HG03520 (cell line): ENCODE data around the gene DAND5.
"Not testable (repeated sequence)": the region's sequence is repeated elsewhere in the genome, so short reads cannot be mapped to it uniquely, and the experiment has no call there.

Source experiments
- ATAC-seq: cut with Tn5 transposase; IDR thresholded peaks from one replicate; pipeline ENCODE4 v1.9.1; 2021; ENCODE audit warnings: mild to moderate bottlenecking, moderate library complexity; ENCODE audit not compliant: unreplicated experiment

Gene DAND5

DNA sequence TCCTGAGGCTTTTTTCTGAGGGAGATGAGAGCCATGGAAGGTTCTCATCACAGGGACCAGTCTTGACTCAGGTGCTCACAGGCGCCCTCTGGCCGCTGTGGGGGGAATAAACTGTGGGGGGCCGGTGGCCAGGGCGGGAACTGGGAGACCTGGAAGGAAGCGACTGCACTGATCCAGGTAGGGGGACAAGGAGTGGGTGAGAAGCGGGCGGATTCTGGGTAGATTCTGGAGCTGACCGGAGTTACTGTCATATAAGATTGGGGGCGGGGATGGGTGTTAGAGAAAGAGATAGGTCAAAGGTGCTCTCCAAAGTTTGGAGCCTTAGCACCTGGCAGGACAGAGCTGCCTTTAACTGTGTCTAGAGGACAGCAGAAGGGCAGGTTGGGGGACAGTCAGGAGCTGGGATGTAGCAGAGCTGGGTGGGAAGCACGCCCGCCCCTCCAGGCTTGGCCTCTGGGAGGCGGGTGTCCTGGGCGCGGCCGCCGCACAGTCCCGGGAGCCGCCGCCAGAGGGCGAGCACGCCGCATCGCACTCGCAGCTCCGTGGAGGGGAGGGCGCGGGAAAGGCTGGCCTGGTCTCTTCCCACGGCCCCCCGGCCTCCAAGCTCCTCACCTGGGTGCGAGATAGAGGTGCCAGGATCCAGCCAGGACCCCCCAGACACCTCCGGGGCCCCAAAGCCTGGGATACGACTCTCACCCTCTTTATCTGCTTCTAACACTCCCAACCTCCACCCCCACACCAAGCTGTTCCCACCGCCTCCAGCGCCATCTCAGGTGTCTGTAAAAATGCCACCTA is 4.2 kb upstream of the DAND5 start:
- no peak for ATAC-seq

DNA sequence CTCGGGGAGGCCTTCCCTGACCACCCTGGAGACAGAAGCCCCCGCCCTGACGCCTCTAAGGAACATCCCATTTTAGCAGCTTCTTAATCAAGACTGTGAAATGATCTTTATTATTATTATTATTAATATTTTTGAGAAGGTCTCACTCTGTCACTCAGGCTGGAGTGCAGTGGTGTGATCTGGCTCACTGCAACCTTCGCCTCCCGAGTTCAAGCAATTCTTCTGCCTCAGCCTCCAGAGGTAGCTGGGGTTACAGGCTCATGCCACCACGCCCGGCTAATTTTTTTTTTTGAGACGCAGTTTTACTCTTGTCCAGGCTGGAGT is 3.6 kb upstream of the DAND5 start:
- no peak for ATAC-seq

DNA sequence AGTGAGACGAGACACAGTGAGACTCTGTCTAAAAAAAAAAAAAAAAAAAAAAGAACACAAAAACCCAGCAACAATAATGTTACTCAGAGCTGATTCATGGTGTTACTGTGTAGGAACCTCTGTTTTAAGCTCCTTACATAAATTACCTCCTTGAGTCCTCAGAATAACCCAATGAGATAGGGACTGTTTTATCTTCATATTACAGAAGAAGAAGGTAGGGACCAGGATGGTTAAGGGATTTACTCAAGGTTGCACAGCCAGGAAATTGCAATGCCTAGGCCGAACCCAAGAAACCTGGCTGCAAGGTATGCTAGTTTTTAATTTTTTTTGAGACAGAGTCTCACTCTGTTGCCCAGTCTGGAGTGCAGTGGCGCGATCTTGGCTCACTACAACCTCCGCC is 1.5 kb upstream of the DAND5 start:
- no peak for ATAC-seq

DNA sequence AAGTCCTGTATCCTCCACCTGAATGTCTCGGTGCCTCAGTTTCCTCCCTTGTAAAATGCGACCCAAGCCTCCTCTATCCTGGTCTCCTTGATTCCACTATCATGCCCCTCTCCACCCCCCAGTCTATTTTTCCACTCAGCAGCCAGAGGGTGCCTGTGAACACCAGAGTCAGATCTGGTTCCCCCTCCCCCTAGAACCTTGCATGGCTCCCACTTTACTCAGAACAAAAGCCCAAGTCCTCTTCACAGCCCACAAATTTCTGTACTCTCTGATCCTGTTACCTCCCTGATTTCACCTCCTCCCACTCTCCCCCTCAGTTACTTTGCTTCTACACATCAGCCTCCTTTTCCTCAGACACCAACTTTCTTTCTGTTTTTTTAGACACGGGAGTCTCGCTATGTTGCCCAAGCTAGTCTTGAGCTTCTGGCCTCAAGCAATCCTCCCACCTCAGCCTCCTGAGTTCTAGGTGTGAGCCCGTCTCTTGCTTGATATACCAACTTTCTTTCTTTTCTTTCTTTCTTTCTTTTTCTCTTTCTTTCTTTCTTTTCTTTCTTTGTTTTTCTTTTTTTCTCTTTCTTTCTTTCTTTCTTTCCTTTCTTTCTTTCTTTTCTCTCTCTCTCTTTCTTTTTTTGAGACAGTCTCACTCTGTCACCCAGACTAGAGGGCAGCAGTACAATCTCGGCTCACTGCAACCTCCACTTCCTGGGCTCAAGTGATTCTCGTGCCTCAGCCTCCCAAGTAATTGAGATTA is 869 bp downstream of the DAND5 start:
- ATAC-seq = no peak

DNA sequence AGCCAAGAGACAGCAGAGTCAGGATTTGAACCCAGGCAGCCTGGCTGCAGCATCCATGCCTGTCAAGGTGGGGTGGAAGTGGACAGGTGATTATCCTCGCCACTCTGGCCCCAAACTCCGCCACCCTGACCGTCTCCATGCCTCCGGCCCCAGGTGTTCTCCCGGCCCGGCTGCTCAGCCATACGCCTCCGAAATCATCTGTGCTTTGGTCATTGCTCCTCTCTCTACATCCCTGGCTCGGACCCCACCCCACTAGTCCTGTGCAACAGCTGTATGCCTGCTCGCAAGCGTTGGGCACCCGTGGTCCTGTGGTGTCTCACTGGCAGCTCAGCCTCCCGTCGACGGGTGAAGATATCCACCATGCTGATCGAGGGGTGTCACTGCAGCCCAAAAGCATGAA is 3.9 kb downstream of the DAND5 start:
- ATAC-seq = no peak

DNA sequence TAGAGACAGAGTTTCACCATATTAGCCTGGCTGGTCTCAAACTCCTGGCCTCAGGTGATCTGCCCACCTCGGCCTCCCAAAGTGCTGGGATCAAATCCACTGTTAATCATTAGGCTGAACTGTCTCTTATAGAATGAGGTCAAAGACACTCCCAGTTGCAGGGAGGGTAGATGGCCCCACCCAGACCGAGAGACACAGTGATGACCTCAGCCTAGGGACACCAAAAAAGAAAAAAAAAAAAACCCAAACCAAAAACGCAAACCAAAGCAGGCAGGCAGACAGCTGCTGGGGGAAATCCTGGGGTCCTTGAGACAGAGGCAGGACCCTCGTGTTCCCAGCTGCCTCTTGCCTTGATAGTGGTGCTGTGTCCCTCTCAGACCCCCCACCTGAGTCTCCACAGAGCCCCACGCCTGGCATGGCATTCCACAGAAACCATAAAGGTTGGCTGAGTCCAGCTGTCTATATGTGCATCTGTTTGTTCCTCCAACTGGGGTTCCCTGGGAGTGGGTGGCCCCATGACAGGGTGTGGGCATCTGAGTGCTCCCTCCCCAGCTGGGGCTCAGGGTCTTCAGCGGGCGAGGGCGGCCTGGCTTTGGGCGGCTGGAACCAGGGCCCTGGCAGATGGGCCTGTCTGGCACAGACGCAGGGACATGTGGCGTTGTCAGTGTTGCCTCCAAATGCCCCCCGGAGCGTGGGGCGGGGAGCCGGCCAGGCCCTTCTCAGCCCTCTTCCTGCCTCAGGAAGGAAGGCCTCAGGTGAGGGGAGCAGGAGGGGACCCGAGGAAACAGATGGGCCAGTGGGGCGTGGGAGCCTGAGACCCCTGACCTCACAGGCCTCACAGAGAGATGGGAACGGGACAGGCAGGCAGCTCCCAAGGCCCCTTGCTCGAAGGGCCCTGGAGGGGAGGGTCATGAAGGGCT is 5.2 kb downstream of the DAND5 start:
- no peak for ATAC-seq

DNA sequence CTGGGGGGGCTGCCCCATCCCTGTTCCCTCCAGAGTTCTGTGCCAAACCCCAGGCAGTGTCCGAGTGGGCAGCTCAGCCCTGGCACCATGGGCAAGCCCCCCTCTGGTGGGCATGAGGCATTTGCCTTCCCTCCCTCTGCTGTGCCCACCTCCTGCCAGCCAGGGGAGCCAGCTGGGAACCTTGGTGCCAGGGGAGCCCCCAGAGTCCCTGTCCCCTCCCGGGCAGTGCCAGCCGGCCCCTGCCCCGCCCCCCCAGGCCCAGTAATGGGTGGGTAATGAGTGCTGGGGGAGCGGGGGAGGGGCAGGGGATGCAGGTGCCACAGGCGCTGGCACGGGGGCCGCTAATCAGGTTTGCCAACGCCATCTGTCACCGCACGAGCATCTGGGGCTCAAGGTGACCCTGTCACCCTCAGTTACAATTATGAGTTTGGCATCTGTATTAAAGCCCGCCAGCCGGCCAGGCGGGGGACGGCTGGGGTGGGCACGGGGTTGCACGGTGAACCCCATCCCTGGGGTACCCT is 5.9 kb downstream of the DAND5 start:
- ATAC-seq = no peak

DNA sequence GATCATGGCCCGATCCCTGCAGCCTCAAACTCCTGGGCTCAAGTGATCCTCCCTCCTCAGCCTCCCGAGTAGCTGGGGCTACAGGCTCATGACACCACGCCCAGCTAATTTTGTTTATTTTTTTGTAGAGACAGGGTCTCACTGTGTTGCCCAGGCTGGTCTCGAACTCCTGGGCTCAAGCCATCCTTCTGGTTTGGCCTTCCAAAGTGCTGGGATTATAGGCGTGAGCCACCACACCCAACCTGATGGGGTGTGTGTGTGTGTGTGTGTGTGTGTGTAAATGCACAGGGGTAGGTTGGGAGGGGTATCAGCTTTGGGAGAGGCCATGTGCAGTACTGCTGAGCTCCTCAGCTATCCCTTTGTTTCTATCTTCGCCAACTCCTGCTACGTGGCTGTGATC is 6.7 kb downstream of the DAND5 start:
- not testable (repeated sequence) for ATAC-seq

DNA sequence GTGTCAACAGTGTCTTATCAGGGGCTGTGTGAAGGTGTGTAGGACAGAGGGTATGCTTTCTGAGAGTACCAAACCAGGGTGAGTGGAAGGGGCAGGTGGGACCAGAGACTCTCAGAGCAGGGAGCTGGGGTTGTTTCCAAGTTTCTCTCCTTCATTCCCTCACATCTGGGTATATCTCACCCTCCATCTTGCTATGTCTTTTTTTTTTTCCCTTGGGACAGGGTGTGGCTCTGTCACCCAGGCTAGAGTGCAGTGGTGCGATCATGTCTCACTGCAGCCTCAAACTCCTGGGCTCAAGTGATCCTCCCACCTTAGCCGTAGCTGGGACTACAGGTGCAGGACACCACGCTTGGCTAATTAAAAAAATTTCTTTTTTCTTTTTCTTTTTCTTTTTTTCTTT is 10.6 kb downstream of the DAND5 start:
- ATAC-seq = no peak

DNA sequence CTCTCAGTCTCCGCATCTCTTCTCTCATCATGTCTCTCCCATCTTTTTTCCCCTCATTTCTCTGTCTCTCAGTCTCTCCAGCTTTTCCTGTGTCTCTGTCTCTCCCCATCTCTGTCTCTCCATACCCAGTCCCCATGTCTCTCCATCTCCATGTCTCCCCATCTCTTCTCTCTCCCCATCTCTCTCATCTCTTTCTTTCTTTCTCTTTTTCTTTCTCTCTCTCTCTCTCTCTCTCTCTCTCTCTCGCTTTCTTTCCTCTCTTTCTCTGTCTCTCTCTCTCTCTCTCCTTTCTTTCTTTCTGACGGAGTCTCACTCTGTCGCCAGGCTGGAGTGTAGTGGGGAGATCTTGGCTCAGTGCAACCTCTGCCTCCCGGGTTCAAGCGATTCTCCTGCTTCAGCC is 13.3 kb downstream of the DAND5 start:
- ATAC-seq = no peak

DNA sequence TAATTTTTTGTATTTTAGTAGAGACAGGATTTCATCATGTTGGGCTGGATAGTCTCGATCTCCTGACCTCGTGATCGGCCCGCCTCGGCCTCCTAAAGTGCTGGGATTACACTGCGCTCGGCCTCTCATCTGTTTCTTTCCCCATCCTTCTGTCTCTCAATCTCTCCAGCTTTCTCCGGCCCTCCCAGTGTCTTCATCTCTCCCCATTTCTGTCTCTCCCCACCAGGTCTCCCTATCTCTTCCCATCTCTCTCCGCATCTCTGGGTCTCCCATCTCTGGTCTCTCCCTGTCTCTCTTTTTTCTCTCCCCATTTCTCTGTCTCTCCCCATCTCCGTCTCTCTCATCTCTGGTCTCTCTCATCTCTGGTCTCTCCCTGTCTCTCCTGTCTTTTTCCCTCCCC is 13.7 kb downstream of the DAND5 start:
- no peak for ATAC-seq

DNA sequence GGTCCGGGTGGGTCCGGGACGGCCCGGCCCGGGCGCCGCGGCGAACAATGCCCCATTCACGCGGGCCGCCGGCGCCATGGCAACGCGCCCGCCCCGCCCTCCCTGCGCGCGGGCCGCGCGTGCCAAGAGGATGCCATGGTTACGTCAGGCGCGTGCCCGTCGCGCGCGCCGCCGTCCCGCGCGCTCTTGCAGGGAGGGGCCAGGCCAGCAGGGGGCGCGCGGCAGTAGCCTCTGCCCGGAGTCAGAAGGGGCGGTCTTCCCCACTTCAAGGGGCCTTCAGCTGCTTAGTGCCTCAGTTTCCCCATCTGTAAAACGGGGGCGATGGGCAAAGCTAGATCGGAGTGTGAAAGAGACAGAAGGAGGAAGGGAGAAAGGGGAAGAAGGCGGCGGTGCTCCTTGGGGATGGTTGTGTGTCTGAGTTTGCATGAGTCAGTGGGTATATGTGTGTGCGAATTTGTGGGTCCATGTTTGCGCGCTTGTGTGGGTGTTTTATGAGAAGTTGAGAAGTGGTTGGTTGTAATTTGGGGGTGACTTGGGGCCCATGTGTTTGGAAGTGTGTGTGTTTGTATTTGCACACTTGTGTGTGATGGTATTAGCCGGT is 14.3 kb downstream of the DAND5 start:
- no peak for ATAC-seq

DNA sequence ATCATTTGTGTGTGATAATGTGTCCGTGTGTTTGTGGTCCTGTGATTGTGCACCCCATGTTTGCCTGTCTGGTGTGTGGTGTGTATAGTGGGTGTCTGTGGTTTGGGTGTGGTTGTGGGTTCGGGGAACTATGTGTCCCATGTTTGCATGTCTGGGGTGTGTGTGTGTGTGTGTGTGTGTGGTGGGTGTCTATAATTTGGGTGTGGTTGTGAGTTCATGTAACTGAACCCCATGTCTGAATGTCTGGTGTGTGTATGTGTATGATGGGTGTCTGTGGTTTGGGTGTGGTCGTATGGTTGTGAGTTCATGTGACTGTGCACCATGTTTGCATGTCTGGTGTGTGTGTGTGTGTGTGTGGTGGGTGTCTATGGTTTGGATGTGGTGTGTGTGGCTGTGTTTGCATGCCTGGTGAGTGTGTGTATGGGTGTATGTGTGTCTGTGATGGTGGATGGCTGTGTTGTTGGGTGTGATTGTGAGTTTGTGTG is 14.8 kb downstream of the DAND5 start:
- no peak for ATAC-seq

DNA sequence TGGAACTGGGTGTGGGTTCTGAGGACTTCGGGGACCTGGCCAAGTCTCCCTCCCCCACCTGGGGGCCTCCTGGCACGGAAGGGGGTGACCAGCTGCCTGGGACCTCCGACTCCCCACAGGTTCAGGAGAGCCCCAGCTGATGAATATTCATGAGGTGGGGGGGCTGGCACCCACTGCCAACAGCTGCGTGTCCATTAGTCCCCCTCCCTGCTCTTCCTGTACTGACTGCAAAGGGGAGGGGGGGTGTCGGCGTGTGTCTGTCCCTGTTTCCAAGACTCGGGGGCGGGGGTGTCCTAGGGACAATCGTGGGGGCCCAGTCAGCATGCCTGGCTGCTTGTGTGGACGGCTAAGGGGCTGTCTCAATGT is 15.3 kb downstream of the DAND5 start:
- ATAC-seq = no peak

DNA sequence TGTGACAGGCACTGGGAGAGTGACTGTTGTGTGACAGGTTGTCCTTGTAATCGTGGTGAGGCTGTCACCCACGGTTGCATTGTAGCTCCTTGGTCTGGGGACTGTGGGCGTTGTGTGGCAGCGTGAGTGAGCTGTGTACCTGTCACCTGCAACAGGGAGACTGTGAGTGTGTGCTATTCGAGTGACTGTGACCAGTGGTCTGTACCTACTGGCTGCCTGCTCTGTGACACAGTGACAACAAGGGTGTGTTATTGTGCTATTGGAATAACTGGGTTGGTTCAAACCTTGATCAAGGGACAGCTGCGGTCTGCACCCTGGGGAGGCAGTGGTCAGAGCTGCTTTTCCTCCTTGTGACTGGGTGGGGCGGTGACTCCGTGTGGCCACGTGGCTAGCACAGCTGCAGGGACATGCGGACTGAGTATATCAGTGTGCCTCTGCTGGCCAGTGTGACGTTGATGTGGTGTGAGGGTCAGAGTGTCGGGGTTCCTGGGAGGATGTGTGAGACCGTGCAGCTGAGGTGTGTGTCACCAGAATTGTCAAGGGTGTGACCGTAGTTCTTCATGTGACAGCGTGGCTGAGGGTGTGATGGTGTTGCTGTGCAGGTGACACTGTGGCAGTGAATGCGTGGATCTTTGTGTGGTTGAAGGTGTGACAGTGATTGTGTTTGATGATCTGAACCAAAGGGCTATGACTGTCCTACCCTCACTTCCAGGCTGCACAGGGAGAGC is 15.8 kb downstream of the DAND5 start:
- no peak for ATAC-seq

DNA sequence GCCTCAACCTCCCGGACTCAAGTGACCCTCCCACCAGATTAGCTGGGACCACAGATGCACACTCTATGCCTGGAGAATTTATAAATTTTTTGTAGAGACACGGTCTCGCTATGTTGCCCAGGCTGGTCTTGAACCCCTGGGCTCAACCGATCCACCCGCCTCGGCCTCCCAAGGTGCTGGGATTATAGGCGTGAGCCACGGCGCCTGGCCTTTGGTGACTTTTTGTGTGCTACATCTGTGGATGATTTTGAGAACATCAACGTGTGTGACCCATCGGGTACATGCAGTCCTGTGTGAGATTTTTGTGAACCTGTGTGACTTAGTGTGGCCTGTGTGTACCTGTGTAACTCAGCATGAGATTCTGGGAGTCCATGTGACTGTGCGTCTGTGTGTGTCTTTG is 17.4 kb downstream of the DAND5 start:
- ATAC-seq = no peak

DNA sequence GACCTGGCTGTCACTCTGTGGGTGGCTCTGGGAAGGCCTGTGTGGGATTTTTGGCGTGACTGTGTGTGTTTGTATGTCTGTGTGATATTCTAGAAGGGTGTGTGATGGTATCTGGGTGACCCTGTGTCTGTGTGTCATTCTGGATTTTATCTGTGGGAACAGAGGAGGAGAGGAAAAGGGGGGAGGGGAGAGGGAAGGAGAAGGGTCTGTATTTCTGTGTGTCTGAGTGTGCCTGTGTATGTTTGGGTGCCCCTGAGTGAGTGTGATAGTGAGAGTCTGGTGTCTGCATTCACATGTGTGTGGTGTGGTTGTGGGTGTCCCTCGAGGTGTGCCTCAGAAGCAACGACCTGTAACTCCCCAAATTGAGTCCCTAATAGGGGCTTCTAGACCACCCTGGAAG is 17.8 kb downstream of the DAND5 start:
- ATAC-seq = no peak

DNA sequence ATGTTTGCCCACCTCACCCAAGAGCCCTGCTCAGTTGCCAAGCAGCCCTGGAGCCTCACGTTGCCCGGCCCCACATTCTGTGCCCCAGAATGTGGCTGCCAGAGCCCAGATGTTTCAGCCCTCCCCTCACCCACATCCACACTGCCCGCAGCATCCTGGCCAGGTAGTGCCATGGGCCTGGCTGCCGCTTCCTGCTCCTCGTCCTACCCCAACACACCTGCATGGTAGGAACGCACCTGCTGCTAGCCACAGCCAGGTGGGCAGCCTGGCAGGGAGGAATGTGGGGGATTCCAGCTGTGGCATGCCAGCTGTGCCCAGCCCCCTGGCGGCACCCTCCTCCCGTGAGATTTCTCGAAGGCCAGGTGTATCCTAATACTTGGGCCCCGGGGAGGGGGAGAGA is 18.4 kb downstream of the DAND5 start:
- no peak for ATAC-seq

DNA sequence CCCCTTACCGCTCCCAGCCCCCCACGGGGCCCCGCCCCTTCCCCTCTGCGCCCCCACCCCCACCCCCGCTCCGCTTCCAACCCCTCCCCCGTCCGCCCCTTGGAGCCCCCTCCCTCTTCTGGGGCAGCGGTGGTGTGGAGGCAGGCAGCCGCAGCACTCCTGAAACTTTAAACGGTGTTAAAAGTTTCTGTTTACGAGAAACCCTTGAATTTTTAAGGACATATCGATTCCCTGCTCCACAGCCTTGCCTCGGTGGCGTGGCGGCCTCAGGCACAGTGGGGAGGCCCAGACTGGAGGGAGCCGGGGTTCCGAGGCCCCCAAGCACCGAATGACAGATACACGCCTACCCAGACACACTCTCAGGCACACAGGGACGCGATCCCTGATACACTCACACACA is 21.1 kb downstream of the DAND5 start:
- ATAC-seq = no peak

DNA sequence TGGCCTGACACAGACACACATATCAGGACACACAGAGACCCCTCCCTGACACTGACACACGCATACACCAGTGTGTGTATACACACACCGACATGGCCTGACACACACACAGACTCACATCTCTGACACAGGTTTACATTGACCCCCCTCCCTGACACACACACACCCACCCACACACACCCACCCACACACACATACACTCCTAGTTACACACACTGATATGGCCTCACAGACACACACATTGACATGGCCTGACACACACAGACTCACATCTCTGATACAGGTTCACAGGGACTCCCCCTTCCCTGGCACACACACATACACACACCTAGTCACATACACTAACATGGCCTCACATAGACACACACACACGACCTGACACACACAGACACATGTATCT is 21.5 kb downstream of the DAND5 start:
- ATAC-seq = no peak
